HG02678 (cell line): ENCODE measurements around the gene MAGI2.

Experiments used
- ATAC-seq: cut with Tn5 transposase; IDR thresholded peaks from one replicate; pipeline ENCODE4 v1.9.1; 2021; ENCODE audit warnings: mild to moderate bottlenecking, moderate library complexity; ENCODE audit not compliant: unreplicated experiment

The MAGI2 gene

DNA sequence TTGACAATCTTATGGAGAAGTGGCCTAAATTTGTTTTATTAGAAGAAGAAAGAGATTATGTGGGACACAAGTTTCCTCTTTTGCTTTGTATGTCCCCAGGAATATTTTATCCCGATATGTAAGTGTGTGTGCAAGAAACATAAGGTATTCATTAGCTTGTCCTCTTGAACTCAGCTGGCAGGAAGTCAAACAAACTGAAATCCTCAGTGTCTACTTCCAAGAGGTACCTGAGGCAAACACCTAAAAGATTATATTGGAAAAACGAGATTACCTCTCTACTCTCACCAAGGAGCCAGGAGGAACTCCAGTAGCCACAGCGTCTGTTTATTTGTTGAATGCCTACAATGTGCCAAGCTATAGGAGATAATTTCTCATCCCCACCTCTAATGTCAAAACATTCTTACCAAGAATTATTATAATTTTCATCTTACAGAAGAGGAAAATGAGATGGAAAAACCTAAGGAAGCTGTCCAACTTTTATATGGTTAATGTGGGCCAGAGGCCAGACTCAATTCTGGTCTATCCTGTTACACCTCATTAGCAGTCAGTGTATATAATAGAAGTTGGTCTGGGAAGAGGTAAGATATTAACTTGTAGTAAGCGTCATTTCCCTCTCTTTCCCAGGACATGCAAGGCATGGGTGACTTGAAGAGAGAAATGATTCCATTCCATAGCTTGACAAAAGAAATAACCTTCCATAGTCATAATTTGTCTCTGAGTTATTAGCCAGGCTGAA is 692.7 kb downstream of the MAGI2 start:
- no peak for ATAC-seq

DNA sequence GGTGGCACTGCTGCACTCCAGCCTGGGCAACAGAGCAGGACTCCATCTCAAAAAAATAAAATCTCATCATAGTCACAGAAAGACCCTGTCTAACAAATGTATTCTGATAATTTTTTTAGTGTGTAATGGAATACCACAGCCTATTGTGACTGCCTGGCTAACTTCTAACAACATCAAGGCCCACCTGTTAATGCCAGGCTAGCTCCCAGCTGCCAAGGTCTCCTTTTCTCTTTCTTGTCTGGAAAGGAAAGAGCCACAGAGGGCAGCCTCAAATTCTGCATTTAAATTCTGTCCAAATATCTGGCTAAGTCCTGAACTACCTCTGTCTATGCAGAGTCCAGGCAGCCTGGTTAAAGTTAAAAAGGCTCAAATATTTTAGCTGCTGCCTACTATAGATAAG is 700.9 kb downstream of the MAGI2 start:
- no peak for ATAC-seq

DNA sequence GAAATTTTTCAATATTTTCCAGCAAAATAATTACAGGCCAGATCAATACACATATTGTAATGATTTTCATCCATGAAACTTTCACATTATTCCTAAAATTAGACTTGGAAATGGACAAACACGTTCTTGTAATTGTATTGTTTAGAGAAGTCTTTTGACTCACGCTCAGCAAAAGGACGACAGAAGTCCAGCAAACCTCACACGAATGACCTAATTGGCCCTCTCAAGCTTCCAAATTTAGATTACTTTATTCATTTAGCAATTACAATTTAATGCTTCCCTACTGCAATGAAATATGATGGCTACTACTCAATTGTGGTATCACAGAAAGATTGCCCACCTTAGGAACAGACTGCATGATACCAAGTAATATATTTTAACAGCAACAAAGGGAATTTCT is 702.2 kb downstream of the MAGI2 start:
- no peak for ATAC-seq

DNA sequence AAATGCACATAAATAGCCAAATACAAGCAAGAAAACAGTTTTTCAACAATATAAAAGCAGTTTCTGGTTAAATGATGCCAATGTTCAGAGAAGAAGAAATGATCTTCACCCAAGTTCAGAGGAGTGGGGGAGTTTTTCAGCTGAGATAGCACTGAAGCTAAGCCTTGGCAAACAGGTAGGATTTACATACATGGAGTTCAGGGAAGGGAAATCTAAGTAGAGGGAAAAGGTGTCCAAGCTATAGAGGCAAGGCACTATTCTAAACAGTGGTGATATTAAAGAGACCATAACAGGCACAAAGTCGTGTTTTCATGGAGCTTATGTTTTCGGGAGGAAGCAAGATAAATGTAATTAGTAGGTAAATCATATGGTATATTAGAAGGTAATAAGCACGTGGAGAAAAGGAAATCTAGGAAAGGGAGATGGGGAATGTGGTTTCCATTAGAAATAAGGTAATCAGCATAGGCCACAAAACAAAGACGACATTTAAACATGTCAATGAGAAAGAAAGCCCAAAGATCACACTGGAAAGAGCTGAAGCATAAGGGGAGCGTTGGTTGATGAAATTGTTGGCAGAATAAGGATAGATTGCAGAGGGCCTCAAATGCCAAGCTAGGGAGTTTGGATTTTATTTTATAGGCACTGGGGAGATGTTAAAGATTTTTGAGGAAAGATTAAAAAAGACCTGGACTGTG is 704.3 kb downstream of the MAGI2 start:
- ATAC-seq: no peak

DNA sequence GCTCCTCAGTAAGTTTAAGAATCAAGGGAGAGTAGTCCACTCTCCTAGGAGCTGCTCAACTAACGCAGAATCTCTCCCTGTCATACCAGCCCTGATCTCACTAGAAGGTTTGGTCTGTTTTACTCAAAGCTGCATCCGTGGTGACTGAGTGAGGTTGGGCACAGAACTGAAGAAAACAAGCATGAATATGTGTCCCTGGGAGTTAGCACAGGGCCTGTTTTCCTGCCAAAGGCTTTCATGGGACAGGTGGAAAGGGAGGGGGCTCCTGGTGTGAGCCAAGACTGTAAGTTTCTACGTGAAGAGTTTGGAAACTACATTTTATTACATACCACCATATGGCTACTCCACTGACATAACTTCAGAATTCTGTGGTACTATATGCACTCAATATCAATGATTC is 705.9 kb downstream of the MAGI2 start:
- no peak for ATAC-seq

DNA sequence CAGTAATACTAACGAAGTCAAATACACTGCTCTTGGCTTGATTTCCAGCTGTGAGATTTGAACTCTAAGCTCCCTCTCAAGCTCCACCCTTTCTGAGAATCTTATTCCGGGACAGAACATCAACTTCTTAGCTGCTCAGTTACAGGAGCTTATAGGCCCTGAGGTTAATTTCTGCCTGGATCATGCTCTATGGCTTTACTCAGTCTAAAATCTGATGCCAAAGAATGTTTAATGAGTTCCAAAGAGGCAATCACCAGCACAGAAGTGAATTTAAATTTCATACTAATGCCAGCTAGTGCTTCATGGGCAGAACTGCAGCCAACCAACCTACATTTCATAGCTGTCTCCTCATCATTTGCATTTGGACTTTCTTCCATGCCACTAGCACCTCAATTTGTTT is 707.2 kb downstream of the MAGI2 start:
- ATAC-seq: no peak

DNA sequence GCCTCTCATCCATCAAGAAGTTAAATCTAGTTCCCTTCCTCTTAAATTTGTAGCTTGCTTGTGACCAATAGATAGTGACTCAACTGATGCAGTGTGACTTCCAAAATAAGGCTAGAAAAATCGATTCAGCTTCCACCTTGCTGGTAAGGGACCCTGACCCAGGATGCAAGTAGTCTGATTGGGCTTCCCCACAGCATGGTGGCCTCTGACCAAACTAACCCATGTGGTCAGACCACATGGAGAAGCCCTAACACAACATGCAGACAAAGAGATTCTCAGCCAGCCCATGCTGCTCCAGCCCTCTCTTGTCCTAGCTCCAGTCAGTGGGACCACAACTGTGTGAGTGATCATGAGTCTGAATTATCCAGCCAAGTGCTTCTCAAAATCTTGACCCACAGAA is 710.8 kb downstream of the MAGI2 start:
- ATAC-seq: no peak

DNA sequence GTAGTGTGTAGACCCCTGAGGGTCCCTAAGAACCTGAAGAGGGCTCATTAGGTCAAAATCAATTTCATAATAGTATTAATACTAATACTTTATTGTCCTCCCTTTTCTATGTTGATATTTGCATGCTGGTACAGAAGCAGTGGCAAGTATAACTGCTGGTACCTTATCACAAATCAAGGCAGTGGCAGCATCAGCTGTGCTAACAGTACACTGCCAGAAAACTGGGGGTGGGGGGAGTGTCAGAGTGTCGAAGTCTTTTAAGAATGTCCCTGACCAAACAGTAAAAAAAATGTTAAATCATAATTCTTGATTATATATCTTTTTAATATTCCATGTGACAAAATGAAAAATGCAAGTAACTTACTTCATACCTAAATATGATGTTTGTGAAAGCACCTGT is 716.9 kb downstream of the MAGI2 start:
- ATAC-seq: no peak

DNA sequence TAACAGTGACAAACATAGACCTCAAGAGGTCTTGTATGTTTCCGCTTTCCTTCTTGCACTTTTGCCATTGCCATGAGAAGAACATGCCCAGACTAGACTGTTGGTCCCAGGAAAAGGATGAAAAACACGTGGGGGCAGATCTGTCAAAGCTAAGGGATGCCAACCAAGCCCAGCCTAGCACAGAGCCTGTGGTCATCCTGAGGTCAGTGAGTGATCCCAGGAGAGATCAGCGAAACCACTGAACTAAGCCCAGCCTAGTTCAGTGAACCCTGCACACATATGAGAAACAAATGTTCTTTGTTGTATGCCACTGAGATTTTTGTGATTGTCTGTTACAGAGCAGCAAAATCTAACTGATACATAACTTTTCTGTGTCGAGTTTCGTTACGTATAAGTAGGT is 718.8 kb downstream of the MAGI2 start:
- ATAC-seq: no peak

DNA sequence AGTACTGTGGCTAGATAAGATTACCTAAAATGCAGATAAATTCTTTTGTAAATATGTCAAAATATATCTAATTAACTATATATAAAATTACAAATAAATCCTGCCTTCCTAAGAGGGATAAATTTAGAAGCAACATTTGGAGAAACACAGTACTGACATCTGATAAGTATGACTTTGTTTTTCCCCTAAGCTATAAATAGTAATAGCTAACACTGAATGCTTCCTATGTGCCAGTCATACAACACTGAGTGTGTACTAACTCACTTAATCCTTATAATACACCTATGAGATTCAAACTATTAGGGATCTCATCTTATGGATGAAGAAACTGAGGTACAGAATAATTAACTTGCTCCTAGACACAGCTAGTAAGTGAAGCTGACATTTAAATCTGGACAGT is 733.4 kb downstream of the MAGI2 start:
- ATAC-seq: no peak

DNA sequence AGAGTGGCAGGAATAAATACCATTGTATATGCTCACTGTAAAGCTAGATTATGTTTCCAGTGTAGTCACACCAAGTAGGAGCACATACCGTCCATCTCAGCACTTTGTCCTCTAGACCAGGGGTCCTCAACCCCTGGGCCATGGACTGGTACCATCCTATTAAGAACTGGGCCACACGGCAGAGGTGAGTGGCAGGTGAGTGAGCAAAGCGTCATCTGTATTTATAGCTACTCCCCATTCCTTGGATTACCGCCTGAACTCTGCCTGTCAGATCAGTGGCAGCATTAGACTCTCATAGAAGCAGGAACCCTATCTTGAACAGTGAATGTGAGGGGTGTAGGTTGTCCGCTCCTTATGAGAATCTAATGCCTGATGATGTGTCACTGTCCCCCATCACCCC is 735.3 kb downstream of the MAGI2 start:
- no peak for ATAC-seq

DNA sequence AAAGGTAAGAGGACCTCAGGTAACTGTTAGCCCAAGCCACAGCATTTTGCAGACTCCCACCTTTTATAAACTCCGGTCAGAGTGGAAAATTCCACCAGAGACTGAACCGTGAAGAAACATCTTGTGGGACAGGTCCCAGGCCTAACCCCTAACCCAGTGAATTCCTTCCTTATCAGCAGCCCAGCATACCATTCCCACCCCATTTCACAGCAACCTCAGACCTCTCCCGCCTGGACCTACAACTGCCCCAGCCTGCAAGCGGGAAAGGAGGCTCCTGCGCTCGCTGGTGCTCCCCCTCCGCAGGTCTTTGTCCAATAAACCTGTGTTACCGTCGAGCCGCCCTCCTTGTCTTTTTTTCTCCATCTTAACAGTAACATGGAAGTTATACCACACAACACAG is 736.6 kb downstream of the MAGI2 start:
- no peak for ATAC-seq

DNA sequence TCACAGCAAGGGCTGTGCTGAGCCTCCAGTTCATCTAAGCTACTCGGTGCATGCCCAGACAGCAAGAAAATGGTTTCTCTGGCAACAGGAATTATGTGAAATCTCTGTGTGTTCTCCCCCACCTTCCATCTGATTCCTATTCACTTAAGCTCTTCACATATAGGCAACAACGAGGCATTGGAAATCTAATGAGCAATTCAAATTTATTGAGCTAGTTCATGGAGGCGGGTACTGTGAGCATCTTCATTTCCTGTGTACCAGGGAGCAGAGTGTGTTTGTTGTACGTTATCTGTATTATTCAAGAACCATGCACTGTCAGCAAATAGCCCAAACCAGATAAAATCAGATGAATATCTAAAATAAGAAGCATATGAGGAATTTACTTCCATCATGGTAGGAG is 739.1 kb downstream of the MAGI2 start:
- no peak for ATAC-seq

DNA sequence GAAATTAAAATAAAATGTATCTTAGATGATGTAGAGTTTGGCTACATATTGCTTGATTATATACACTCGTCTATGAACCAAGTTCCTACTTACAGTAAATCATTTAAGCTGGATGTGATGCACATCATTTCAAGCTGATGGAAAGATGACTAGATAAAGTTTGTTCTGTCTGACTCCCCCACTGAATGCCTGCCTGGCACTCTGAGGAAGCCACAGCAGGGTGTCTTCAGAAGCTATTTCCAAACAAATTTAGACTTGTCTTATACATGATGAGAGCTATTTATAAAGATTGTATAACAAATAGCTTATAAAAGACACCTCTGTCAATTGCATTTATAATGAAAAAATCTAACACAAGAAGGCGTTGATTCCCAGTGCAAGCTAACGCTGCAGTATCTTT is 741.4 kb downstream of the MAGI2 start:
- no peak for ATAC-seq

DNA sequence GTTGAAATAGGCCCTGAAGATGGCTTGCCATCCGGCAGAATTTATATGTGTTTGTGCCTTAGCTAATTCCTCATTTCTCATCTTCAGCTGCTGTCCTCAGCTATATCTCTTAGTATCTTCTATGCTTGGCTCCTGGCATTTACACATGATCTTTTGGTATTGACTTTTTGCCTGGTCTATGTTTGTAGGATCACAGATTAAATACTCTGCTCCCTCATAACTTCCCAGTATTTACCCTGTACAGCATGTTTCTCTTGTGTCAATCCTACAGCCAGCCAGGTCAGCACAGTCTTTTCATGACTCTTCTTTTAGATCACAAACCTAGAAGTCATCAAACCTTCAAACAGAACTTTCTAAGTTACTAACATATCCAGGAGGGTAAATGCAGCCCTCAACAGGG is 743.8 kb downstream of the MAGI2 start:
- no peak for ATAC-seq

DNA sequence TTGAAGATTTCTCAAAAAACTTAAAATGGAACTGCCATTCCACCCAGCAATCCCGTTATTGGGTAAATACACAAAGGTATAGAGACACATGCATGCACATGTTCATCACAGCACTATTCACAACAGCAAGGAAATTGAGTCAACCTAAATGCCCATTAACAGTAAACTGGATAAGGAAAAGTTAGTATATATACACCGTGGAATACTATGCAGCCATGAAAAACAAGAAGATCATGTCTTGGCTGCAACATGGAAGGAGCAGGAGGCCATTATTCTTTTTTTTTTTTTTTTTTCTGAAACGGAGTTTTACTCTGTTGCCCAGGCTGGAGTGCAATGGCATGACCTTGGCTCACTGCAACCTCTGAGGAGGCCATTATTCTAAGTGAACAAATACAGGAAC is 749.0 kb downstream of the MAGI2 start:
- ATAC-seq: no peak

DNA sequence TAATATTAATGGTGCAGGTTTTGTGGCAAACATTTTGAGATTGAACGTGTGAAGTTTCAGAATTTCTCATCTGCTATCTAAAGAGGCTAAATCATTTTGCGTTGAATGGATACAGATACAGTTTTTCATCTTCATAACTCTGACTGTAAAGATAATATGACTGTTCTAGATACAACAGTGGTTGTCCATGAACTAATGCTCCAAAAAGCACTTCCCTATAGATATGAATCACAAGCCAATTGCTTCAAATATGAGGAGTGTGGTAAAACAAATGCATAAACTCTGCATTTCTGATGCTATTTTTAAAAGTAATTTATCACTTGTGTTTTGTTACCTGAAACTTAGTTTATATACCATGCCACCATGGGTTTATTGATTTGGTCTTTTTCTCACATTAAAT is 750.1 kb downstream of the MAGI2 start:
- ATAC-seq: no peak

DNA sequence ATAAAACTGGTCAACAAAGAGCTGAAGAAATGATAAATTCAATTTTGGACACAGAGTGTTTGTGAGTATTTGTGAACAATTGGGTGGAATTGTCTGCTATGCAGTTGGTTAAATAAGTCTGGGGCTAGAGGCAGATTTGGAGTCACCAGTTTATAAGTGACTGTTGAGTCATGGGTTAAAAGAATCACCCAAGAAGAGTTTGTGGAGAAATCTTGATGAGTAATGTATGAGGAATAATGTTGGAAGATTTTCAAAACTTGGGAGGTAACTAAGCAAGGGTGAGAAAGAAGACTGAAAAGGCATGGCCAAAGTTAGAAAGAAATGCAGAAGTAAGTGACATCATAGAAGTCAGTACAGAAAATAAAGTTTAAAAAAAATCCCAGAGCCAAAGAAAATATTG is 750.7 kb downstream of the MAGI2 start:
- no peak for ATAC-seq

DNA sequence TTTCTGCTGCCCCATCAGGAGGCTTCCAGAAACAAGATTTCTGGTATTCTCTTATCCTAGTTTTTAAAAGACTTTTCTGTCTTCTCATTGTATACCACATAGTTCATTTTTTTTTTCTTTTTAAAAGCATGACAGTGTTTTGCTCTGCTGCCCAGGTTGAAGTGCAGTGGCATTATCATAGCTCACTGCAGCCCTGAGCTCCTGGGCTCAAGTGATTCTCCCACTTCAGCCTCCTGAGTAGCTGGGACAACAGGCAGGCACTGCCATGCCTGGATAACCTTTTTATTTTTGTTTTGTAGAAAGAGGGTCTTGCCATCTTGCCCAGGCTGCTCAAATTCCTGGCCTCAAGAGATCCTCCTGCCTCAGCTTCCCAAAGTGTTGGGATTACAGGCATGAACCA is 757.6 kb downstream of the MAGI2 start:
- ATAC-seq: no peak

DNA sequence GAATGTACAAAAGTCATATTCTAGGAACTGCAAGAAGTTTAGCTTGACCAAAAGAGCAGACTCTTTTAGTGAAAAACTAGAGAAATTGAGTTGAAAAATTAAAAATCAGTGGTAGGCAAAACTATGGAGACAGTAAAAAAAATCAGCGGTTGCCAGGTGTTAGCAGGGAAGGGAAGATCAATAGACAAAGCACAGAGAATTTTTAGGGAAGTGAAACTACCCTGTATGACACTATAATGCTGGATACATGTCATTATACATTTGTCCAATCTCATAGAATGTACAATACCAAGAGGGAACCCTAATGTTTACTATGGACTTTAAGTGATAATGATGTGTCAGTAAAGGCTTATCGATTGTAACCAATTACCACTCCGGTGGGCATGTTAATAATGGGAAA is 761.9 kb downstream of the MAGI2 start:
- no peak for ATAC-seq

DNA sequence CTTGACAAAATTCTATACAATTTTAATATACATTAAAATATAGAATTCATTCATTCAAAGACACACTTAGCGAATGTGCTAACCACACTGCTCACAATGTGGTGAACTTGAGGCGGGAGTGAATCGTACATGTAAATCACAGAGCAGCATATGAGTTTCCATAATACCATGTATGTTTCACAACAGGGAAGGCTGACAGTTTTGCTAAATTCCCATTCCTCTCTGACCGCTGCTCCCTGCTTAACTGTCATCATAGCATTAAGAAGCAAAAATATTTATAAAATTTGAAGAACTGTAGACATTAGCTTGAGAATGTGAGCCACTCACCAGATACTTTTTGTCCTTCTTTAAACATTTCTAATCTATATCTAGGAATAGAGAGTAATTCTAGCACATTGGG is 763.3 kb downstream of the MAGI2 start:
- ATAC-seq: no peak

DNA sequence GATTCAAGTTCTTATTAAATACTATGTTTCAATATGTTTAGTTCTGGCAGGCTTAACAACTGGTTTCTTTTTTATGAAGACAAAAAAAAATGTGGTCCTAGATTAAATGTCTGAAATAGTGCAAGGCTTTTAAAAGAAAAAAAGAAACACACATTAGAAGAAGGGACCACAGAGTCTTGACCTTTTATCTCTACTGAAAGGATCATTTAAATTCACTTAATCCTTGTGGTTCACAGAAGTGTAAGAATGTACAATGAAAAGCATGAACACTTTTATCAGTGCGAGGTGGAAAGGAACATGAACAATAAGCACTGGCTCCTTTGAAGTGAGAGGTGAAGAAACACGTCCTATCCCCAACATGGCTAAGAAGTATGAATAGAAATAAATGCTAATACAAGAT is 765.1 kb downstream of the MAGI2 start:
- ATAC-seq: no peak

DNA sequence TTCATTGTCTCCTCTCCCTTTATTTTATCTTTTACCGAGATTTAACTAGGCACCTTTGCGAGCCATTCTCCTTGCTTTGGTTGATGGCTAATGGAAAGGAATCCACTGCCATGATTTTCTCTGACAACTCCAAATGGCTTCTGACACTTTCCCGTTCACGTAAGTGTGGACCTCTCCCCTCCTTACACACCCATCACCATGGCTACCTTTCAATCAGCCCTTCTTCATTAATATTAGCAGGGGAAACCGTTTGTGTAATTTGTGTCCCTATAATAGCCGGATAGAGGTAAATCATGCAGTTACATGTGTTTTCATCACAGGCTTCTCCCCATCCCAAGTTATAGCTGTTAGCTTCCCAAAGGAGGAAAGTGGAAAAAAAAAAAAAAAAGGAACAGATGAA is 767.3 kb downstream of the MAGI2 start:
- no peak for ATAC-seq
